K562 (cell line): ENCODE measurements around the gene PI4K2A. TPM values are rescaled to one million over a fixed set of nuclear protein-coding genes. Genes with fewer than 3 reads are reported as not detected.

Source experiments
- ATAC-seq: fragments of 200-7000 bp; cut with Tn5 transposase; 3 replicates; pipeline ENCODE4 v1.9.1; 2020; ENCODE audit warnings: moderate library complexity
- BruUV-seq: library from RNA; stranded (reverse); fragments of 400-500 nt; replicated peaks from 2 replicates; lab custom pipeline; 2021; lab: Mats Ljungman, UMichigan
- CTCF ChIA-PET: fragments of 300-600 bp; formaldehyde crosslinking; extraction: SDS; loops from one replicate; lab custom pipeline; 2021; ENCODE audit warnings: low intra/inter-chr PET ratio; lab: Yijun Ruan, JAX
- POLR2A ChIA-PET: fragments of 300-600, 350-650 bp; sonication (Branson Sonifier 250); formaldehyde crosslinking; extraction: SDS; loops from one replicate; lab custom pipeline; 2021; ENCODE audit warnings: antibody characterized with exemption, inconsistent platforms; lab: Yijun Ruan, JAX
- DNase-seq, 4 experiments: peaks; one replicate each; pipeline versions ENCODE4 v3.0.0 to v3.0.0-alpha.2; 2011 to 2018; ENCODE audit warnings: low spot score in 3 of 4, mixed read lengths in 3 of 4; ENCODE audit errors: extremely low read depth in 1 of 4
- FAIRE-seq: peaks from 2 replicates; lab custom pipeline; 2011; peaks lifted over from hg19 to GRCh38; lab: Jason Lieb, UNC
- H2AFZ ChIP-seq: 2 replicates; pipeline ENCODE4 v1.6.0; 2011; ENCODE audit warnings: low read depth, low read length, control low read depth, inconsistent platforms
- H3K27ac ChIP-seq: fragments of 200-600 bp; 3 replicates; pipeline ENCODE4 v1.8.0; 2011; ENCODE audit warnings: low read depth, mild to moderate bottlenecking, control low read depth, inconsistent platforms, low read length, moderate library complexity, mixed read lengths; ENCODE audit errors: extremely low read depth
- H3K27me3 ChIP-seq, 2 experiments: fragments of 300-600 bp in 1 of 2; 2 replicates in 1 of 2; 3 replicates in 1 of 2; pipeline versions ENCODE4 v1.6.0 to v1.8.0; 2011; ENCODE audit warnings: inconsistent platforms in 2 of 2, low read length in 2 of 2, mild to moderate bottlenecking in 1 of 2, mixed read lengths in 1 of 2, moderate library complexity in 1 of 2; ENCODE audit not compliant: control insufficient read depth in 2 of 2, insufficient read depth in 2 of 2
- H3K36me3 ChIP-seq: fragments of 300-600 bp; 3 replicates; pipeline ENCODE4 v1.8.0; 2011; ENCODE audit warnings: mild to moderate bottlenecking, low read length, inconsistent platforms; ENCODE audit not compliant: control insufficient read depth, insufficient read depth
- H3K4me1 ChIP-seq, 2 experiments: fragments of 200-600 bp in 1 of 2; replicated peaks in 1 of 2; 2 replicates in 1 of 2; 3 replicates in 1 of 2; pipeline versions ENCODE4 v1.5.1 to v1.8.0; 2011; ENCODE audit warnings: inconsistent platforms in 2 of 2, low read length in 2 of 2, mild to moderate bottlenecking in 1 of 2, mixed read lengths in 1 of 2, moderate library complexity in 1 of 2; ENCODE audit not compliant: control insufficient read depth in 2 of 2, insufficient read depth in 2 of 2
- H3K4me2 ChIP-seq: 2 replicates; pipeline ENCODE4 v1.6.1; 2011; ENCODE audit warnings: low read length, control low read depth, inconsistent platforms, mixed read lengths; ENCODE audit not compliant: insufficient read depth
- H3K4me3 ChIP-seq: fragments of 200-600 bp; sonication (generic), shearing (Covaris generic); 2 replicates; pipeline ENCODE4 v1.5.1; 2016; ENCODE audit warnings: control low read depth, inconsistent platforms
- H3K79me2 ChIP-seq: fragments of 200-600 bp; 3 replicates; pipeline ENCODE4 v1.8.0; 2011; ENCODE audit warnings: low read length, inconsistent platforms; ENCODE audit not compliant: control insufficient read depth, insufficient read depth
- H3K9ac ChIP-seq, 2 experiments: 2 replicates each; pipeline versions ENCODE4 v1.6.0 to v1.6.1; 2011; ENCODE audit warnings: low read depth in 2 of 2, low read length in 2 of 2, control low read depth in 1 of 2, inconsistent platforms in 1 of 2, mild to moderate bottlenecking in 1 of 2, mixed read lengths in 1 of 2; ENCODE audit not compliant: insufficient read depth in 1 of 2
- H3K9me1 ChIP-seq: one replicate; pipeline ENCODE4 v1.6.0; 2011; ENCODE audit warnings: inconsistent platforms, mild to moderate bottlenecking, low read length, moderate library complexity; ENCODE audit not compliant: control insufficient read depth, insufficient read depth
- H3K9me3 ChIP-seq: replicated peaks from 2 replicates; pipeline ENCODE4 v1.5.1; 2011; ENCODE audit warnings: low read depth, low read length, inconsistent platforms; ENCODE audit not compliant: control insufficient read depth, insufficient read depth
- H4K20me1 ChIP-seq: replicated peaks from 2 replicates; pipeline ENCODE4 v1.6.1; 2011; ENCODE audit warnings: low read length, inconsistent platforms, mixed read lengths; ENCODE audit not compliant: control insufficient read depth, insufficient read depth
- KHSRP ChIP-seq: fragments of 450-650 bp; IDR thresholded peaks from 2 replicates; pipeline ENCODE4 v1.6.1; 2017
- NR2C1 ChIP-seq, 2 experiments: fragments of 450-650 bp; IDR thresholded peaks; 2 replicates each; pipeline ENCODE4 v1.6.1; 2017; ENCODE audit warnings: mild to moderate bottlenecking in 2 of 2, antibody characterized with exemption in 1 of 2, inconsistent platforms in 1 of 2, missing compliant biosample characterization in 1 of 2, missing genetic modification characterization in 1 of 2
- TOE1 ChIP-seq, 2 experiments: fragments of 450-650 bp in 1 of 2; sonication (generic) in 1 of 2; formaldehyde crosslinking in 1 of 2; IDR thresholded peaks; 2 replicates each; pipeline versions ENCODE4 v1.7.1 to v1.8.0; 2016 to 2022; ENCODE audit warnings: borderline replicate concordance in 2 of 2, mild to moderate bottlenecking in 2 of 2, antibody characterized with exemption in 1 of 2, inconsistent platforms in 1 of 2, low read depth in 1 of 2, missing genetic modification reagents in 1 of 2, moderate library complexity in 1 of 2
- WGBS: fragments of 100-300 bp; shearing (Covaris generic); methylation state at CpG from one replicate; pipeline ENCODE4 v1.1.6; 2016; ENCODE audit warnings: low coverage, mixed read lengths; ENCODE audit not compliant: insufficient coverage; ENCODE audit errors: missing lambda C conversion rate; 5-methylcytosine and 5-hydroxymethylcytosine counted together
- in situ Hi-C: fragments of 300-500 bp; cut with MboI; formaldehyde crosslinking; loops from 4 replicates; pipeline ENCODE4 v1.15.0; 2018; ENCODE audit warnings: inconsistent platforms, mixed read lengths
- intact Hi-C: fragments of 100-400 bp; cut with micrococcal nuclease; formaldehyde crosslinking; loops from 2 replicates; pipeline ENCODE4 v1.14.2; 2022
- polyA plus RNA-seq, 8 experiments: library from polyadenylated mRNA; depleted of rRNA in 4 of 8; stranded (reverse) in 5 of 8; unstranded in 3 of 8; fragments of >200 nt; fragmentation: Nextera tagmentation in 2 of 8; fragmentation: Illumina TruSeq in 1 of 8; extraction: Ambion mirVana in 2 of 8; extraction: Trizol in 1 of 8; gene quantifications; 2 replicates each; pipeline versions ENCODE4 v1.2.1 to v1.2.3, GENCODE V29; 2011 to 2014; ENCODE audit warnings: inconsistent platforms in 1 of 8, missing spikeins in 1 of 8
- total RNA-seq, 7 experiments: library from RNA; depleted of rRNA in 6 of 7; stranded (reverse); fragments of >200 nt in 6 of 7; fragmentation: Illumina TruSeq in 2 of 7; extraction: Trizol in 2 of 7; gene quantifications; 2 replicates each; pipeline versions ENCODE4 v1.2.1 to v1.2.3, GENCODE V29; 2011 to 2021; ENCODE audit warnings: low replicate concordance in 1 of 7
- TF ChIP-seq, protein P1 (sequence below): sonication (generic); formaldehyde crosslinking; IDR thresholded peaks from 2 replicates; pipeline ENCODE4 v1.9.0; 2022; ENCODE audit warnings: mild to moderate bottlenecking, missing genetic modification reagents
- TF ChIP-seq, protein P2 (sequence below): fragments of 450-650 bp; IDR thresholded peaks from 2 replicates; pipeline ENCODE4 v1.6.1; 2016; ENCODE audit warnings: missing biosample characterization, missing genetic modification characterization
- TF ChIP-seq, protein P3 (sequence below): fragments of 250-450 bp; sonication (Bioruptor Pico); IDR thresholded peaks from 2 replicates; pipeline ENCODE4 v1.8.0; 2022; ENCODE audit warnings: moderate library complexity, mild to moderate bottlenecking, inconsistent platforms
- TF ChIP-seq, protein P4 (sequence below): IDR thresholded peaks from 2 replicates; pipeline ENCODE4 v1.6.1; 2014; ENCODE audit warnings: antibody characterized with exemption

PI4K2A gene
- total and polyA plus RNA-seq, 9 of the 15 experiments (the other 6 are each of a cell fraction or from before 2014, with no cell fraction given), result 4.4 to 28.4 (median 16.5) TPM

DNA sequence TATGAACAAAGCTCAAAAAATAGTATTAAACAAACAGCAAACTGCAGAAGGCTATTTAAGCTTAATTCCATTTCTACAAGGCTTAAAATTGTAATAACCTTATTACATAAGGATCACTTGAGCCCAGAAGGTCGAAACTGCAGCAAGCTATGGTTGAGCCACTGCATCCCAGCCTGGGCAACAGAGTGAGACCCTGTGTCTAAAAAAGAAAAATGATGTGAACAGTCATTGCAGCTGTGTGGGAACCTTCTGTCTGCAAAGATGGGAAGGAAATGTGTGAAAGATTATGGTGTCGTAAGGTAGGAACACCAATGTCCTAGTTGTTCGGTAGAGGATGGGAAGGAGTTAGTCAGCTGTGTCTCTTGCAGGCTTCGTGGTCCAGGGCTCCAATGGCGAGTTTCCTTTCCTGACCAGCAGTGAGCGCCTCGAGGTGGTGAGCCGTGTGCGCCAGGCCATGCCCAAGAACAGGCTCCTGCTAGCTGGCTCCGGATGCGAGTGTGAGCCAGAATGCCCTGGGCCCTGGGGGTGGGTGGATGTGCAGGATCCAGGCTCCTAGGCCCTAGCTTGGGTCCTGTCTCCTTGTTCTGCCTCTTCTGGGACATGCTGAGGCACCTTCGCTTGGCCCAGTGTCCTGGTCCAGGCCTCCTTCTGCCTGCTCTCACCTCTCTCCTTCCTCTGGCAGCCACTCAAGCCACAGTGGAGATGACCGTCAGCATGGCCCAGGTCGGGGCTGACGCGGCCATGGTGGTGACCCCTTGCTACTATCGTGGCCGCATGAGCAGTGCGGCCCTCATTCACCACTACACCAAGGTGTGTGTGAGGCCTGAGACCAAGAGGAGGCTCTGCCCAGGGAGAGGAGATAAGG, 41.8 kb upstream of the PI4K2A start:
- TF ChIP-seq NR2C1 (IDR thresholded peaks at IDR 0.05) (no peak), NR2C1 (tag; IDR thresholded peaks at IDR 0.05) (no peak), TOE1 (IDR thresholded peaks at IDR 0.05; ENCODE audit: borderline replicate concordance) (no peak), TOE1 (CRISPR knock-in tag; IDR thresholded peaks at IDR 0.05; ENCODE audit: borderline replicate concordance, low read depth) (no peak), KHSRP (no peak)
- TF ChIP-seq, protein P1, sequence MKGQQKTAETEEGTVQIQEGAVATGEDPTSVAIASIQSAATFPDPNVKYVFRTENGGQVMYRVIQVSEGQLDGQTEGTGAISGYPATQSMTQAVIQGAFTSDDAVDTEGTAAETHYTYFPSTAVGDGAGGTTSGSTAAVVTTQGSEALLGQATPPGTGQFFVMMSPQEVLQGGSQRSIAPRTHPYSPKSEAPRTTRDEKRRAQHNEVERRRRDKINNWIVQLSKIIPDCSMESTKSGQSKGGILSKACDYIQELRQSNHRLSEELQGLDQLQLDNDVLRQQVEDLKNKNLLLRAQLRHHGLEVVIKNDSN (CRISPR knock-in tag), result no peak
- TF ChIP-seq, protein P2, sequence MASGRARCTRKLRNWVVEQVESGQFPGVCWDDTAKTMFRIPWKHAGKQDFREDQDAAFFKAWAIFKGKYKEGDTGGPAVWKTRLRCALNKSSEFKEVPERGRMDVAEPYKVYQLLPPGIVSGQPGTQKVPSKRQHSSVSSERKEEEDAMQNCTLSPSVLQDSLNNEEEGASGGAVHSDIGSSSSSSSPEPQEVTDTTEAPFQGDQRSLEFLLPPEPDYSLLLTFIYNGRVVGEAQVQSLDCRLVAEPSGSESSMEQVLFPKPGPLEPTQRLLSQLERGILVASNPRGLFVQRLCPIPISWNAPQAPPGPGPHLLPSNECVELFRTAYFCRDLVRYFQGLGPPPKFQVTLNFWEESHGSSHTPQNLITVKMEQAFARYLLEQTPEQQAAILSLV (tag), result no peak
- TF ChIP-seq, protein P3, sequence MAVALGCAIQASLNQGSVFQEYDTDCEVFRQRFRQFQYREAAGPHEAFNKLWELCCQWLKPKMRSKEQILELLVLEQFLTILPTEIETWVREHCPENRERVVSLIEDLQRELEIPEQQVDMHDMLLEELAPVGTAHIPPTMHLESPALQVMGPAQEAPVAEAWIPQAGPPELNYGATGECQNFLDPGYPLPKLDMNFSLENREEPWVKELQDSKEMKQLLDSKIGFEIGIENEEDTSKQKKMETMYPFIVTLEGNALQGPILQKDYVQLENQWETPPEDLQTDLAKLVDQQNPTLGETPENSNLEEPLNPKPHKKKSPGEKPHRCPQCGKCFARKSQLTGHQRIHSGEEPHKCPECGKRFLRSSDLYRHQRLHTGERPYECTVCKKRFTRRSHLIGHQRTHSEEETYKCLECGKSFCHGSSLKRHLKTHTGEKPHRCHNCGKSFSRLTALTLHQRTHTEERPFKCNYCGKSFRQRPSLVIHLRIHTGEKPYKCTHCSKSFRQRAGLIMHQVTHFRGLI (CRISPR knock-in tag), result no peak
- TF ChIP-seq, protein P4, sequence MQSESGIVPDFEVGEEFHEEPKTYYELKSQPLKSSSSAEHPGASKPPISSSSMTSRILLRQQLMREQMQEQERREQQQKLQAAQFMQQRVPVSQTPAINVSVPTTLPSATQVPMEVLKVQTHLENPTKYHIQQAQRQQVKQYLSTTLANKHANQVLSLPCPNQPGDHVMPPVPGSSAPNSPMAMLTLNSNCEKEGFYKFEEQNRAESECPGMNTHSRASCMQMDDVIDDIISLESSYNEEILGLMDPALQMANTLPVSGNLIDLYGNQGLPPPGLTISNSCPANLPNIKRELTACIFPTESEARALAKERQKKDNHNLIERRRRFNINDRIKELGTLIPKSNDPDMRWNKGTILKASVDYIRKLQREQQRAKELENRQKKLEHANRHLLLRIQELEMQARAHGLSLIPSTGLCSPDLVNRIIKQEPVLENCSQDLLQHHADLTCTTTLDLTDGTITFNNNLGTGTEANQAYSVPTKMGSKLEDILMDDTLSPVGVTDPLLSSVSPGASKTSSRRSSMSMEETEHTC, result no peak
- in situ Hi-C loops, result no loop called here
- H3K27me3 ChIP-seq, result no peaks in the 10 kb centered on the region
- intact Hi-C loops, result no loop called here
- no peaks in the 10 kb centered on the region for H3K9me3 ChIP-seq
- H2AFZ ChIP-seq, result no peak overlapping the region
- H3K4me3 ChIP-seq, result no peak overlapping the region
- DNase-seq, result no peak
- H3K79me2 ChIP-seq, result no peaks in the 10 kb centered on the region
- H3K9me1 ChIP-seq, result no peaks in the 10 kb centered on the region
- no TSS peak for BruUV-seq
- no peaks in the 10 kb centered on the region for H4K20me1 ChIP-seq
- CTCF ChIA-PET, result no interaction called here
- FAIRE-seq, result no peak
- no peak overlapping the region for H3K4me2 ChIP-seq
- ATAC-seq, result no peak
- POLR2A ChIA-PET, result interaction anchor here (1.4 kb wide), 1 partner anchor 11 kb away, joined by 3 read pairs; no protein-coding TSS in a partner anchor
- H3K27ac ChIP-seq, result no peak overlapping the region
- peaks cover 21 to 23% of the 10 kb centered on the region in 2 experiments for H3K4me1 ChIP-seq
- WGBS, result 82% methylated on average over 9 of the region's 19 CpGs
- H3K36me3 ChIP-seq, result no peaks in the 10 kb centered on the region
- peak overlapping the region in 1 of 2 experiments; percentile 58; a peak in 1 of 4 replicates for H3K9ac ChIP-seq
